ENCODE data around the gene SRPK2.

DNA sequence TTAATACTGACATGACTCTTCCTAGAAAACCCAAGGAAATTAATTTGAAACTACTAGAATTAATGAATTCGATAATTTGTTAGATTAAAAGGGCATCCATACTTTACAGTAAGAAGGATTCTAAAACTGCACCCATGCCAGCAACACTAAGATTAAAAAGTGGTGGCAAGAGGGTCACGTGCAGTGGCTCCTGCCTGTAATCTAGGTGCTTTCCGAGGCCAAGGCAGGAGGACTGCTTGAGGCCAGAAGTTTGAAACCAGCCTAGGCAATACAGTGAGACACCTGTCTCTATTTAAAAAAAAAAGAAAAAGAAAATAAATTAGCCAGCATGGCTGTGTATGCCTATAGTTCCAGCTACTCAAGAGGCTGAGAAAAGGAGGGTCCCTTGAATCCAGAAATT lies 58.2 kb downstream of the SRPK2 start:
- TF ChIP-seq EZH2 (IDR thresholded peaks at IDR 0.05) = no peak
- TF ChIP-seq POLR2AphosphoS5 (IDR thresholded peaks at IDR 0.05; ENCODE audit: borderline replicate concordance, low read depth, low read length) = no peak
- no peak for TF ChIP-seq FOXP2 (optimal IDR thresholded peaks at IDR 0.05; ENCODE audit: control extremely low read depth, extremely low read length, insufficient read depth)

Data from SK-N-MC (cell line).